ENCODE results near the gene PCBP1.
"Not testable (repeated sequence)": the region's sequence is repeated elsewhere in the genome, so short reads cannot be mapped to it uniquely, and the experiment has no call there.

PCBP1 gene

GRCh38 chr2:70128005-70128404 lies 40.7 kb downstream of the PCBP1 start:
- DNase-seq = no peak

- DNase-seq = not testable (repeated sequence)
These were observed 44.3 kb downstream of the PCBP1 start for GRCh38 chr2:70131344-70132143.

GRCh38 chr2:70132244-70133126 lies 45.2 kb downstream of the PCBP1 start:
- peak; percentile 95 for DNase-seq

GRCh38 chr2:70133127-70133452 lies 45.8 kb downstream of the PCBP1 start:
- no peak for DNase-seq

GRCh38 chr2:70133491-70134322 lies 46.4 kb downstream of the PCBP1 start:
- DNase-seq = no peak

- DNase-seq = not testable (repeated sequence)
These were observed 47.2 kb downstream of the PCBP1 start for GRCh38 chr2:70134323-70134983.
